Mesenchymal stem cell (in vitro differentiated cells and primary cell): ENCODE measurements around the gene SLC47A1.
"Not testable (repeated sequence)": the region's sequence is repeated elsewhere in the genome, so short reads cannot be mapped to it uniquely, and the experiment has no call there.

Experiments used
- DNase-seq: peaks from one replicate; pipeline ENCODE4 v3.0.0-alpha.2; 2013
- H2AFZ ChIP-seq: one replicate; pipeline ENCODE4 v1.6.1; 2013; ENCODE audit warnings: low read depth, mild to moderate bottlenecking, control low read depth, inconsistent platforms, low read length, moderate library complexity
- H2AK5ac ChIP-seq: 2 replicates; pipeline ENCODE4 v1.6.1; 2013; ENCODE audit warnings: low read length, moderate library complexity, mild to moderate bottlenecking, inconsistent platforms; ENCODE audit not compliant: severe bottlenecking
- H2BK120ac ChIP-seq: one replicate; pipeline ENCODE4 v1.6.1; 2013; ENCODE audit warnings: low read depth, mild to moderate bottlenecking, inconsistent platforms, low read length, moderate library complexity
- H2BK12ac ChIP-seq, 2 experiments: one replicate each; pipeline ENCODE4 v1.6.1; 2013; ENCODE audit warnings: inconsistent platforms in 2 of 2, low read length in 2 of 2, mild to moderate bottlenecking in 2 of 2, moderate library complexity in 2 of 2, control low read depth in 1 of 2
- H2BK15ac ChIP-seq: one replicate; pipeline ENCODE4 v1.6.1; 2013; ENCODE audit warnings: mild to moderate bottlenecking, low read depth, inconsistent platforms; ENCODE audit not compliant: poor library complexity, severe bottlenecking
- H2BK5ac ChIP-seq: 2 replicates; pipeline ENCODE4 v1.6.1; 2013; ENCODE audit warnings: low read depth, mild to moderate bottlenecking, low read length, control low read depth, inconsistent platforms; ENCODE audit not compliant: poor library complexity, severe bottlenecking
- H3K14ac ChIP-seq, 2 experiments: one replicate each; pipeline ENCODE4 v1.6.1; 2013; ENCODE audit warnings: inconsistent platforms in 2 of 2, low read length in 2 of 2, control low read depth in 1 of 2, mild to moderate bottlenecking in 1 of 2, moderate library complexity in 1 of 2
- H3K18ac ChIP-seq, 2 experiments: one replicate each; pipeline ENCODE4 v1.6.1; 2013; ENCODE audit warnings: inconsistent platforms in 2 of 2, low read length in 2 of 2, control low read depth in 1 of 2, low read depth in 1 of 2, mild to moderate bottlenecking in 1 of 2
- H3K23ac ChIP-seq, 2 experiments: one replicate each; pipeline ENCODE4 v1.6.1; 2013; ENCODE audit warnings: inconsistent platforms in 2 of 2, low read length in 2 of 2, mild to moderate bottlenecking in 2 of 2, moderate library complexity in 2 of 2, control low read depth in 1 of 2
- H3K27ac ChIP-seq: 2 replicates; pipeline ENCODE4 v1.5.1; 2013; ENCODE audit warnings: mild to moderate bottlenecking, moderate library complexity, low read length, control low read depth, inconsistent platforms; ENCODE audit not compliant: poor library complexity, severe bottlenecking
- H3K27me3 ChIP-seq, 2 experiments: 2 replicates each; pipeline versions ENCODE4 v1.6.1 to v1.7.0; 2013; ENCODE audit warnings: low read length in 2 of 2, mild to moderate bottlenecking in 2 of 2, moderate library complexity in 2 of 2, control low read depth in 1 of 2, inconsistent platforms in 1 of 2; ENCODE audit not compliant: control insufficient read depth in 1 of 2, insufficient read depth in 1 of 2
- H3K36me3 ChIP-seq, 2 experiments: 2 replicates each; pipeline versions ENCODE4 v1.6.1 to v1.7.0; 2013; ENCODE audit warnings: low read length in 2 of 2, control low read depth in 1 of 2, inconsistent platforms in 1 of 2, low read depth in 1 of 2, mild to moderate bottlenecking in 1 of 2; ENCODE audit not compliant: insufficient read depth in 2 of 2, control insufficient read depth in 1 of 2
- H3K4ac ChIP-seq, 2 experiments: one replicate each; pipeline ENCODE4 v1.6.1; 2013; ENCODE audit warnings: inconsistent platforms in 2 of 2, low read length in 2 of 2, mild to moderate bottlenecking in 2 of 2, moderate library complexity in 2 of 2, control low read depth in 1 of 2, low read depth in 1 of 2
- H3K4me1 ChIP-seq: 2 replicates; pipeline ENCODE4 v1.6.1; 2013; ENCODE audit warnings: low read depth, low read length, control low read depth; ENCODE audit not compliant: control insufficient read depth, insufficient read depth
- H3K4me2 ChIP-seq: 2 replicates; pipeline ENCODE4 v1.6.1; 2013; ENCODE audit warnings: low read length, mild to moderate bottlenecking, inconsistent platforms; ENCODE audit not compliant: poor library complexity, severe bottlenecking
- H3K4me3 ChIP-seq, 2 experiments: 2 replicates each; pipeline versions ENCODE4 v1.5.1 to v1.7.0; 2013; ENCODE audit warnings: low read length in 2 of 2, mild to moderate bottlenecking in 2 of 2, control low read depth in 1 of 2, low read depth in 1 of 2; ENCODE audit not compliant: insufficient read depth in 1 of 2
- H3K79me1 ChIP-seq: replicated peaks from 2 replicates; pipeline ENCODE4 v1.6.1; 2013; ENCODE audit warnings: mild to moderate bottlenecking, control low read depth, low read length, inconsistent platforms; ENCODE audit not compliant: poor library complexity, severe bottlenecking
- H3K9ac ChIP-seq: 2 replicates; pipeline ENCODE4 v1.7.0; 2013; ENCODE audit warnings: mild to moderate bottlenecking, low read length, moderate library complexity
- H3K9me3 ChIP-seq: 2 replicates; pipeline ENCODE4 v1.7.0; 2013; ENCODE audit warnings: mild to moderate bottlenecking, low read length; ENCODE audit not compliant: control insufficient read depth
- H4K8ac ChIP-seq: one replicate; pipeline ENCODE4 v1.6.1; 2013; ENCODE audit warnings: inconsistent platforms, mild to moderate bottlenecking, low read length, moderate library complexity
- H4K91ac ChIP-seq: one replicate; pipeline ENCODE4 v1.6.1; 2013; ENCODE audit warnings: mild to moderate bottlenecking, low read length, inconsistent platforms
- WGBS: methylation state at CpG from one replicate; pipeline ENCODE4 v1.1.7; 2013; ENCODE audit warnings: mixed read lengths; 5-methylcytosine and 5-hydroxymethylcytosine counted together

The SLC47A1 gene

DNA sequence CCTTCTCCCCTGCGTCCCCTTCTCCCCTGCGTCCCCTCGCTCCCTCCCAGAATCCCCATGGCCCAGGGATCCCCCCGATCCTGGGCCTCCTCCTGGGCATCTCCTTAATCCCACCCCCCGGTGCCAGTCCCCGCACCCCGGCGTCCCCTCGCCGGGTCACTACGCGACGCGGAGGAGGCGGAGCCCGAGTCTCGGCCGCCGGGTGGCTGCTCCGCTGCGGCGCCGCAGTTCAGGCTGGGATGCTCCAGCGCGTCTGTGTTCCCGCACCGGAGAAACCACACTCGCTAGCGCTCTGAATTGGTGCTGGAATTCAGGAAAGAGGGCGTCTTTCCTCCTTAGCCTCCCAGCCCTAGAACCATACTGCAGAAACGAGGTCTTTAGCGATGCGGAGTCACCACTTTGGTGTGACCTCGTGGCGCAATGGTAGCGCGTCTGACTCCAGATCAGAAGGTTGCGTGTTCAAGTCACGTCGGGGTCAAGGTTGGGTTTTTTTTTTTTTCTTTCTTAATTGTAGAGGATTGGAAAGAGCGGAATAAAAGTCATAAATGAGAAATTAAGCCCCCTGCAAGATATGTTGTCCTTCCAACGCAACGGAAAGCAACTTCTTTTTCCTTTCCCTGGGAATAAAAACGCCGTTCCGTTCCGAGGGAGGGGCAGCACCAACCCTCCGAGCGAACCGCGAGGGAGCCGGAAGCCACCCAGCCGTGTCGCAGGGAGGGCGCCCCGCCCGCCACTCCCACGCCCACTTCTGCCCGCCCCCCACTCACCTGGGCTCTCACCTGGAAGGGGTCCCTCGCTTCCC, 25.7 kb upstream of the SLC47A1 start:
- Histone ChIP-seq H3K27ac (peak overlapping the region; percentile 41), H2BK5ac (no peak overlapping the region), H3K9me3 (no peaks in the 10 kb centered on the region), H2BK120ac (peak overlapping the region; percentile 61), H3K4me1 (peaks cover 2% of the 10 kb centered on the region), H4K91ac (peak overlapping the region; percentile 75), H3K4me2 (peak overlapping the region; percentile 87), H2AFZ (peak overlapping the region; percentile 36), H3K79me1 (no peaks in the 10 kb centered on the region), H2BK15ac (no peak overlapping the region), H3K36me3 (no peaks in the 10 kb centered on the region), H2BK12ac (no peak overlapping the region), H3K9ac (peak overlapping the region; percentile 73), H3K18ac (peak overlapping the region; percentile 79), H3K4ac (peak overlapping the region in 1 of 2 experiments; percentile 24), H3K14ac (no peak overlapping the region), H4K8ac (peak overlapping the region; percentile 94), H2AK5ac (no peak overlapping the region), H3K23ac (no peak overlapping the region), H3K27me3 (no peaks in the 10 kb centered on the region), H3K4me3 (peak overlapping the region; percentile 72 to 77)
- under 1% methylated on average over 51 of the region's 60 CpGs for WGBS
- peak; percentile 96 for DNase-seq

DNA sequence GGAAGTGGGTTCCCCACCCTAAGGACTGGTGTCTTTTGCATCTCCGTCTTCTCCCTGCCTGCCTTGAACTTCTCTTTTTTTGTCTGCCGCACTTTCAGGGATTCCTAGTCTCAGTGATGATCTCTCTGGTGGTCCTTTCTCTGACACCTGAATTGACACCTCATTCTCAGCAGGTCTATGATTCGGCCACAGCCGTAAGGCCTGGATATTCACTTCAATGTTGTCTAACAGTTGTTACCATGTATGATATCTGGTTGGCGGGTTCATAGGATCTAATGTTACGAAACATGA, 25.1 kb upstream of the SLC47A1 start:
- WGBS: 47% methylated on average over 6 of the region's 6 CpGs
- Histone ChIP-seq H3K9ac (peak overlapping the region; percentile 73), H3K4ac (peak overlapping the region in 1 of 2 experiments; percentile 6), H3K27ac (no peak overlapping the region), H3K14ac (no peak overlapping the region), H3K4me3 (peak overlapping the region; percentile 59 to 77), H3K27me3 (no peaks in the 10 kb centered on the region), H2AK5ac (no peak overlapping the region), H3K36me3 (no peaks in the 10 kb centered on the region), H4K91ac (no peak overlapping the region), H4K8ac (peak overlapping the region; percentile 53), H2AFZ (peak overlapping the region; percentile 29), H3K23ac (no peak overlapping the region), H2BK15ac (no peak overlapping the region), H3K9me3 (no peaks in the 10 kb centered on the region), H3K79me1 (no peaks in the 10 kb centered on the region), H2BK5ac (no peak overlapping the region), H2BK12ac (peak overlapping the region in 1 of 2 experiments; percentile 6), H3K4me2 (peak overlapping the region; percentile 87), H3K4me1 (peaks cover 2% of the 10 kb centered on the region), H2BK120ac (no peak overlapping the region), H3K18ac (no peak overlapping the region)
- DNase-seq: no peak

DNA sequence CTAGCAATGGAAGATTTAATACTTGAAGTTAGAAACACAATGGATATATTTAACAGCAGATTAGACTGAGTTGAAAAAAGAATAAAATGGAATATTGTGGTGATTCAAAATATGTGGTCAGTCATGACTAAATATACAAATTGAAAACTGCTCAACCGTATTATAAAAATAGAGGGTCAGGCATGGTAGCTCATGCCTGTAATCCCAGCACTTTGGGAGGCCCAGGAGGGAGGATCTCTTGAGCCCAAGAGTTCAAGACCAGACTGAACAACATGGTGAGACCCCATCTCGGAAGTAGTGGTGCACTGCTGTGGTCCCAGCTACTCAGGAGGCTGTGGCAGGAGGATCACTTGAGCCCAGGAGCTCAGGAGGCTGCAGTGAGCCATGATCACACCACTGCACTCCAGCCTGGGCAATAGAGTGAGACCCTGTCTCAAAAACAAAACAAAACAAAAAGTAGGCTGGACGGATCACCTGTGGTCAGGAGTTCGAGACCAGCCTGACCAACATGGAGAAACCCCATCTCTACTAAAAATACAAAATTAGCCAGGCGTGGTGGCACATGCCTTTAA, 24.3 kb upstream of the SLC47A1 start:
- H3K18ac ChIP-seq, H2BK5ac ChIP-seq, H3K4me1 ChIP-seq, H2AK5ac ChIP-seq, H3K9me3 ChIP-seq, H3K27me3 ChIP-seq, H3K79me1 ChIP-seq, H2BK120ac ChIP-seq, H4K91ac ChIP-seq, H3K4ac ChIP-seq, H3K23ac ChIP-seq, H3K4me2 ChIP-seq, H3K14ac ChIP-seq, H3K36me3 ChIP-seq, H2BK15ac ChIP-seq, H3K4me3 ChIP-seq, H3K9ac ChIP-seq, H2AFZ ChIP-seq, DNase-seq, H3K27ac ChIP-seq, H4K8ac ChIP-seq, H2BK12ac ChIP-seq: not testable (repeated sequence)
- 96% methylated on average over 5 of the region's 5 CpGs for WGBS

DNA sequence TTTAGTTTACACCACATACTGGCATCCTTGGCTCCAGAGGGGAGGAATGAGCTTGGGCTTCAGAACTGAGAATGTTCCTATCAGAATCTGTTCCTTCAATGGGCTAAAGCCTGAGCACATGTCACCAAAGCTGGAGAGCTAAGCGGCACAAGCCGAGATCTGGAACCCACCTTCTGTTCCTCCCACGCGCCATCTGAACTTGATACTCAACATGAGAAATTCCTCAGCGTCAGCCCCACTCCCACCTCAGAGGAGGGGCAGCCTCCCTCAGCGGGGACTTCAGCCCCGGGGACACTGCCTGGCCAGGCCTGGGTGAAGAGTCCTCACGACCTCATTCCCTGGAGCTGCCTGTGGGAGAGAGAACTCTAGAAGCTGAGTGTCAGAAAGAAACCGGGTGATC, 22.8 kb upstream of the SLC47A1 start:
- Histone ChIP-seq H4K91ac (no peak overlapping the region), H3K9me3 (no peaks in the 10 kb centered on the region), H4K8ac (no peak overlapping the region), H3K79me1 (no peaks in the 10 kb centered on the region), H3K4me2 (no peak overlapping the region), H3K36me3 (no peaks in the 10 kb centered on the region), H2BK5ac (no peak overlapping the region), H3K23ac (no peak overlapping the region), H2AFZ (no peak overlapping the region), H3K9ac (peak overlapping the region; percentile 40), H3K18ac (no peak overlapping the region), H2BK120ac (no peak overlapping the region), H3K27me3 (no peaks in the 10 kb centered on the region), H3K4me3 (no peak overlapping the region), H3K4ac (no peak overlapping the region), H2AK5ac (no peak overlapping the region), H2BK15ac (no peak overlapping the region), H3K27ac (no peak overlapping the region), H2BK12ac (no peak overlapping the region), H3K14ac (no peak overlapping the region), H3K4me1 (peaks cover 2% of the 10 kb centered on the region)
- WGBS: 82% methylated on average over 9 of the region's 9 CpGs
- DNase-seq: no peak
